Loucy (cell line): ENCODE data around the gene TM9SF1.

ENCODE experiments used
- EZH2phosphoT487 ChIP-seq: fragments of 200-600 bp; IDR thresholded peaks from 2 replicates; pipeline ENCODE4 v1.6.1; 2018; ENCODE audit warnings: antibody characterized with exemption, mild to moderate bottlenecking, moderate library complexity, borderline replicate concordance
- TF ChIP-seq, protein P1 (sequence below): fragments of 200-600 bp; sonication (generic); conservative IDR thresholded peaks from 2 replicates; pipeline ENCODE4 v1.5.1; 2014; ENCODE audit warnings: mild to moderate bottlenecking, antibody characterized with exemption, low read length

DNA sequence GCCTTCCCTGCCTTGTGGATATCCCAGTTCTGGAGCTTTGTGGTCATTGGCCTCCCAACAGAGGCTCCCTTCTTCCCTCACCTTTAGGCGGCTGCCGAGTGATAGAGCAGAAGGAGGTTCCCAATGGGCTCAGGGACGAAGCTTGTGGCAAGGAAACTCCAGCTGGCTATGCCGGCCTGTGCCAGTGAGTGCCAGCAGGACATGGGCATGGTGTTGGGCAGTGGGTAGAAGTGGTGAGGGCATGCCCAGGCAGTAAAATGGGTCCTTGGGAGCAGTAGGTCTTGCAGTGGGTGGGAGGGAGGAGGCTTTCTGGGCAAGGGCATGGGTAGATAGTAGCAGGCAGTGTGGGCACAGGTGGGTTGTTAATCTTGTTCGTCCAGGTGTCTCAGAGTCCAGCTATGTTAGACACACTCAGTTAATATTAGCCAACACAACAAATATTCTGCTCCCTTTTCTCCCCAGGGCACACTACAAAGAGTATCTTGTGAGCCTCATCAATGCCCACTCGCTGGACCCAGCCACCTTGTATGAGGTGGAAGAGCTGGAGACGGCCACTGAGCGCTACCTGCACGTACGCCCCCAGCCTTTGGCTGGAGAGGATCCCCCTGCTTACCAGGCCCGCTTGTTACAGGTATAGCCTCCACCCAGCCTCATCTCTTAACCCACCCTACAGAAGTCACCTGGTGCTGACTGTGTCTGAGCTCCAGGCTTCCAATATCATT lies 35.3 kb downstream of the TM9SF1 start:
- TF ChIP-seq, protein P1, sequence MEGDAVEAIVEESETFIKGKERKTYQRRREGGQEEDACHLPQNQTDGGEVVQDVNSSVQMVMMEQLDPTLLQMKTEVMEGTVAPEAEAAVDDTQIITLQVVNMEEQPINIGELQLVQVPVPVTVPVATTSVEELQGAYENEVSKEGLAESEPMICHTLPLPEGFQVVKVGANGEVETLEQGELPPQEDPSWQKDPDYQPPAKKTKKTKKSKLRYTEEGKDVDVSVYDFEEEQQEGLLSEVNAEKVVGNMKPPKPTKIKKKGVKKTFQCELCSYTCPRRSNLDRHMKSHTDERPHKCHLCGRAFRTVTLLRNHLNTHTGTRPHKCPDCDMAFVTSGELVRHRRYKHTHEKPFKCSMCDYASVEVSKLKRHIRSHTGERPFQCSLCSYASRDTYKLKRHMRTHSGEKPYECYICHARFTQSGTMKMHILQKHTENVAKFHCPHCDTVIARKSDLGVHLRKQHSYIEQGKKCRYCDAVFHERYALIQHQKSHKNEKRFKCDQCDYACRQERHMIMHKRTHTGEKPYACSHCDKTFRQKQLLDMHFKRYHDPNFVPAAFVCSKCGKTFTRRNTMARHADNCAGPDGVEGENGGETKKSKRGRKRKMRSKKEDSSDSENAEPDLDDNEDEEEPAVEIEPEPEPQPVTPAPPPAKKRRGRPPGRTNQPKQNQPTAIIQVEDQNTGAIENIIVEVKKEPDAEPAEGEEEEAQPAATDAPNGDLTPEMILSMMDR: no peak
- no peak for TF ChIP-seq EZH2phosphoT487
